K562 (cell line): ENCODE data around the gene CRACDL. TPM values are rescaled to one million over a fixed set of nuclear protein-coding genes. Genes with fewer than 3 reads are reported as not detected.

Source experiments
- ATAC-seq: fragments of 200-7000 bp; cut with Tn5 transposase; 3 replicates; pipeline ENCODE4 v1.9.1; 2020; ENCODE audit warnings: moderate library complexity
- BruUV-seq: library from RNA; stranded (reverse); fragments of 400-500 nt; replicated peaks from 2 replicates; lab custom pipeline; 2021; lab: Mats Ljungman, UMichigan
- CTCF ChIA-PET: fragments of 300-600 bp; formaldehyde crosslinking; extraction: SDS; loops from one replicate; lab custom pipeline; 2021; ENCODE audit warnings: low intra/inter-chr PET ratio; lab: Yijun Ruan, JAX
- POLR2A ChIA-PET: fragments of 300-600, 350-650 bp; sonication (Branson Sonifier 250); formaldehyde crosslinking; extraction: SDS; loops from one replicate; lab custom pipeline; 2021; ENCODE audit warnings: antibody characterized with exemption, inconsistent platforms; lab: Yijun Ruan, JAX
- DNase-seq, 4 experiments: peaks; one replicate each; pipeline versions ENCODE4 v3.0.0 to v3.0.0-alpha.2; 2011 to 2018; ENCODE audit warnings: low spot score in 3 of 4, mixed read lengths in 3 of 4; ENCODE audit errors: extremely low read depth in 1 of 4
- FAIRE-seq: peaks from 2 replicates; lab custom pipeline; 2011; peaks lifted over from hg19 to GRCh38; lab: Jason Lieb, UNC
- H2AFZ ChIP-seq: 2 replicates; pipeline ENCODE4 v1.6.0; 2011; ENCODE audit warnings: low read depth, low read length, control low read depth, inconsistent platforms
- H3K27ac ChIP-seq: fragments of 200-600 bp; 3 replicates; pipeline ENCODE4 v1.8.0; 2011; ENCODE audit warnings: low read depth, mild to moderate bottlenecking, control low read depth, inconsistent platforms, low read length, moderate library complexity, mixed read lengths; ENCODE audit errors: extremely low read depth
- H3K27me3 ChIP-seq, 2 experiments: fragments of 300-600 bp in 1 of 2; 2 replicates in 1 of 2; 3 replicates in 1 of 2; pipeline versions ENCODE4 v1.6.0 to v1.8.0; 2011; ENCODE audit warnings: inconsistent platforms in 2 of 2, low read length in 2 of 2, mild to moderate bottlenecking in 1 of 2, mixed read lengths in 1 of 2, moderate library complexity in 1 of 2; ENCODE audit not compliant: control insufficient read depth in 2 of 2, insufficient read depth in 2 of 2
- H3K36me3 ChIP-seq: fragments of 300-600 bp; 3 replicates; pipeline ENCODE4 v1.8.0; 2011; ENCODE audit warnings: mild to moderate bottlenecking, low read length, inconsistent platforms; ENCODE audit not compliant: control insufficient read depth, insufficient read depth
- H3K4me1 ChIP-seq, 2 experiments: fragments of 200-600 bp in 1 of 2; replicated peaks in 1 of 2; 2 replicates in 1 of 2; 3 replicates in 1 of 2; pipeline versions ENCODE4 v1.5.1 to v1.8.0; 2011; ENCODE audit warnings: inconsistent platforms in 2 of 2, low read length in 2 of 2, mild to moderate bottlenecking in 1 of 2, mixed read lengths in 1 of 2, moderate library complexity in 1 of 2; ENCODE audit not compliant: control insufficient read depth in 2 of 2, insufficient read depth in 2 of 2
- H3K4me2 ChIP-seq: 2 replicates; pipeline ENCODE4 v1.6.1; 2011; ENCODE audit warnings: low read length, control low read depth, inconsistent platforms, mixed read lengths; ENCODE audit not compliant: insufficient read depth
- H3K4me3 ChIP-seq: fragments of 200-600 bp; sonication (generic), shearing (Covaris generic); 2 replicates; pipeline ENCODE4 v1.5.1; 2016; ENCODE audit warnings: control low read depth, inconsistent platforms
- H3K79me2 ChIP-seq: fragments of 200-600 bp; 3 replicates; pipeline ENCODE4 v1.8.0; 2011; ENCODE audit warnings: low read length, inconsistent platforms; ENCODE audit not compliant: control insufficient read depth, insufficient read depth
- H3K9ac ChIP-seq, 2 experiments: 2 replicates each; pipeline versions ENCODE4 v1.6.0 to v1.6.1; 2011; ENCODE audit warnings: low read depth in 2 of 2, low read length in 2 of 2, control low read depth in 1 of 2, inconsistent platforms in 1 of 2, mild to moderate bottlenecking in 1 of 2, mixed read lengths in 1 of 2; ENCODE audit not compliant: insufficient read depth in 1 of 2
- H3K9me1 ChIP-seq: one replicate; pipeline ENCODE4 v1.6.0; 2011; ENCODE audit warnings: inconsistent platforms, mild to moderate bottlenecking, low read length, moderate library complexity; ENCODE audit not compliant: control insufficient read depth, insufficient read depth
- H3K9me3 ChIP-seq: replicated peaks from 2 replicates; pipeline ENCODE4 v1.5.1; 2011; ENCODE audit warnings: low read depth, low read length, inconsistent platforms; ENCODE audit not compliant: control insufficient read depth, insufficient read depth
- H4K20me1 ChIP-seq: replicated peaks from 2 replicates; pipeline ENCODE4 v1.6.1; 2011; ENCODE audit warnings: low read length, inconsistent platforms, mixed read lengths; ENCODE audit not compliant: control insufficient read depth, insufficient read depth
- ARNT ChIP-seq, 2 experiments: fragments of 450-650 bp; IDR thresholded peaks; 2 replicates each; pipeline ENCODE4 v1.6.1; 2016; ENCODE audit warnings: mild to moderate bottlenecking in 1 of 2
- GTF2F1 ChIP-seq: IDR thresholded peaks from 2 replicates; pipeline ENCODE4 v1.6.1; 2011; ENCODE audit warnings: low read depth, low read length, improper control_type of control experiment
- NFE2 ChIP-seq: IDR thresholded peaks from 2 replicates; pipeline ENCODE4 v1.6.1; 2014; ENCODE audit warnings: antibody characterized with exemption, low read depth
- PRMT5 ChIP-seq: sonication (generic); formaldehyde crosslinking; IDR thresholded peaks from 2 replicates; pipeline ENCODE4 v1.5.0; 2020; ENCODE audit warnings: missing genetic modification reagents
- WGBS: fragments of 100-300 bp; shearing (Covaris generic); methylation state at CpG from one replicate; pipeline ENCODE4 v1.1.6; 2016; ENCODE audit warnings: low coverage, mixed read lengths; ENCODE audit not compliant: insufficient coverage; ENCODE audit errors: missing lambda C conversion rate; 5-methylcytosine and 5-hydroxymethylcytosine counted together
- in situ Hi-C: fragments of 300-500 bp; cut with MboI; formaldehyde crosslinking; loops from 4 replicates; pipeline ENCODE4 v1.15.0; 2018; ENCODE audit warnings: inconsistent platforms, mixed read lengths
- intact Hi-C: fragments of 100-400 bp; cut with micrococcal nuclease; formaldehyde crosslinking; loops from 2 replicates; pipeline ENCODE4 v1.14.2; 2022
- polyA plus RNA-seq, 8 experiments: library from polyadenylated mRNA; depleted of rRNA in 4 of 8; stranded (reverse) in 5 of 8; unstranded in 3 of 8; fragments of >200 nt; fragmentation: Nextera tagmentation in 2 of 8; fragmentation: Illumina TruSeq in 1 of 8; extraction: Ambion mirVana in 2 of 8; extraction: Trizol in 1 of 8; gene quantifications; 2 replicates each; pipeline versions ENCODE4 v1.2.1 to v1.2.3, GENCODE V29; 2011 to 2014; ENCODE audit warnings: inconsistent platforms in 1 of 8, missing spikeins in 1 of 8
- total RNA-seq, 7 experiments: library from RNA; depleted of rRNA in 6 of 7; stranded (reverse); fragments of >200 nt in 6 of 7; fragmentation: Illumina TruSeq in 2 of 7; extraction: Trizol in 2 of 7; gene quantifications; 2 replicates each; pipeline versions ENCODE4 v1.2.1 to v1.2.3, GENCODE V29; 2011 to 2021; ENCODE audit warnings: low replicate concordance in 1 of 7
- TF ChIP-seq, protein P1 (sequence below): fragments of 250-450 bp; sonication (Bioruptor Pico); IDR thresholded peaks from 2 replicates; pipeline ENCODE4 v1.8.0; 2022; ENCODE audit warnings: moderate library complexity, mild to moderate bottlenecking, inconsistent platforms

CRACDL gene
- total and polyA plus RNA-seq, 9 of the 15 experiments (the other 6 are each of a cell fraction or from before 2014, with no cell fraction given) = not detected

DNA sequence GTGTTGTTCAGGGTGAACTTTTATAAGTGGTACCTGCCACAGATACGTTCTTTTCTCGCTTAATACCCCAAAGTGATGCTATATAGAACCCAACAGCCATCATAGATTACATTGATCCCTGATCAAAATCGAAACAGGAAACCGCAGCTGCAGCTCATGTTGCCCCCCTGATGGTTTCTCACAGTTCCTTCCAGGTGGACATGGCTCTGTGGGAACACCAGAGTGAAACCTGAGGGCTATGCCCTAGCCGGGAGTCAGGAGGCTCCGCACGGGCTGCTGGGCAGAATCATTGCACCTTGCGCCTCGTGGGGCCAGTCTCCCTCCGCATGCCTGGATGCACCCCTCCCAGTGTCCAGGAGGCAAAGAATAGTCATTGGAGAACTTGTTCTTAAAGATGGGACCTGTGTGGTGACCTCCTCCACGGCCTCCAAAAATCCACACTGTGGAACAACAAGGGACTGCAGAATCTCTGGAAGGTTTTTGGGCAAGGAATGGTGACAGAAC is 61.8 kb downstream of the CRACDL start:
- ChIA-PET CTCF (no interaction called here), POLR2A (no interaction called here)
- FAIRE-seq (no peak), DNase-seq (no peak), ATAC-seq (no peak)
- WGBS = under 1% methylated on average over 8 of the region's 11 CpGs
- H3K36me3 ChIP-seq = no peaks in the 10 kb centered on the region
- H3K9ac ChIP-seq = no peak overlapping the region
- intact Hi-C loops (loop anchor here (5.0 kb wide), 1 partner anchor 193 kb away; no protein-coding TSS in a partner anchor), in situ Hi-C loops (no loop called here)
- no peak overlapping the region for H3K4me3 ChIP-seq
- no peak overlapping the region for H3K4me2 ChIP-seq
- H3K9me3 ChIP-seq = no peaks in the 10 kb centered on the region
- TF ChIP-seq NFE2 (no peak), GTF2F1 (no peak), ARNT (IDR thresholded peaks at IDR 0.05) (no peak), PRMT5 (CRISPR knock-in tag) (no peak)
- TF ChIP-seq, protein P1, sequence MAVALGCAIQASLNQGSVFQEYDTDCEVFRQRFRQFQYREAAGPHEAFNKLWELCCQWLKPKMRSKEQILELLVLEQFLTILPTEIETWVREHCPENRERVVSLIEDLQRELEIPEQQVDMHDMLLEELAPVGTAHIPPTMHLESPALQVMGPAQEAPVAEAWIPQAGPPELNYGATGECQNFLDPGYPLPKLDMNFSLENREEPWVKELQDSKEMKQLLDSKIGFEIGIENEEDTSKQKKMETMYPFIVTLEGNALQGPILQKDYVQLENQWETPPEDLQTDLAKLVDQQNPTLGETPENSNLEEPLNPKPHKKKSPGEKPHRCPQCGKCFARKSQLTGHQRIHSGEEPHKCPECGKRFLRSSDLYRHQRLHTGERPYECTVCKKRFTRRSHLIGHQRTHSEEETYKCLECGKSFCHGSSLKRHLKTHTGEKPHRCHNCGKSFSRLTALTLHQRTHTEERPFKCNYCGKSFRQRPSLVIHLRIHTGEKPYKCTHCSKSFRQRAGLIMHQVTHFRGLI (CRISPR knock-in tag) = no peak
- H2AFZ ChIP-seq = no peak overlapping the region
- H3K9me1 ChIP-seq = no peaks in the 10 kb centered on the region
- H3K79me2 ChIP-seq = no peaks in the 10 kb centered on the region
- no TSS peak for BruUV-seq
- peaks cover 26 to 58% of the 10 kb centered on the region in 2 experiments for H3K27me3 ChIP-seq
- no peaks in the 10 kb centered on the region; a peak in 1 of 5 replicates for H3K4me1 ChIP-seq
- no peak overlapping the region for H3K27ac ChIP-seq
- H4K20me1 ChIP-seq = no peaks in the 10 kb centered on the region
